SK-N-SH (cell line): Measurements from ENCODE around the gene SEPHS2. TPM values are rescaled to one million over a fixed set of nuclear protein-coding genes. Genes with fewer than 3 reads are reported as not detected.
"Not testable (repeated sequence)": the region's sequence is repeated elsewhere in the genome, so short reads cannot be mapped to it uniquely, and the experiment has no call there.

Experiments
- CTCF ChIA-PET: fragments of 300-600, 350-600 bp; formaldehyde crosslinking; extraction: SDS; loops from one replicate; lab custom pipeline; 2021; lab: Yijun Ruan, JAX
- POLR2A ChIA-PET: fragments of 350-600 bp; sonication (Branson Sonifier 250); formaldehyde crosslinking; extraction: SDS; loops from one replicate; lab custom pipeline; 2020; ENCODE audit warnings: antibody characterized with exemption, inconsistent platforms; lab: Yijun Ruan, JAX
- DNase-seq: peaks from one replicate; pipeline ENCODE4 v3.0.0; 2012
- H2AFZ ChIP-seq: fragments of 200-600 bp; sonication (generic); 2 replicates; pipeline ENCODE4 v1.8.1; 2016; ENCODE audit warnings: antibody characterized with exemption, mild to moderate bottlenecking, low read depth
- H3F3A ChIP-seq: fragments of 200-600 bp; sonication (generic); replicated peaks from 2 replicates; pipeline ENCODE3; 2016; ENCODE audit warnings: antibody characterized with exemption, mild to moderate bottlenecking; ENCODE audit not compliant: insufficient read depth
- H3K27ac ChIP-seq, 2 experiments: fragments of 200-500 bp in 1 of 2; fragments of 200-600 bp in 1 of 2; sonication (Bioruptor generic) in 1 of 2; sonication (generic), shearing (Covaris generic) in 1 of 2; 2 replicates each; pipeline versions ENCODE4 v1.5.1 to v1.6.1; 2014 to 2016; ENCODE audit warnings: low read depth in 2 of 2, inconsistent platforms in 1 of 2, low read length in 1 of 2, mild to moderate bottlenecking in 1 of 2, mixed read lengths in 1 of 2
- H3K27me3 ChIP-seq: fragments of 200-600 bp; sonication (generic), shearing (Covaris generic); 2 replicates; pipeline ENCODE4 v1.6.1; 2016; ENCODE audit warnings: mixed run types; ENCODE audit not compliant: insufficient read depth
- H3K36me3 ChIP-seq, 2 experiments: fragments of 200-500 bp in 1 of 2; fragments of 200-600 bp in 1 of 2; sonication (Bioruptor generic) in 1 of 2; sonication (generic) in 1 of 2; replicated peaks in 1 of 2; 2 replicates each; pipeline versions ENCODE3 to v1.5.1; 2014 to 2016; ENCODE audit warnings: low read length in 1 of 2, mild to moderate bottlenecking in 1 of 2; ENCODE audit not compliant: insufficient read depth in 2 of 2, control insufficient read depth in 1 of 2
- H3K4me1 ChIP-seq, 2 experiments: fragments of 200-500 bp in 1 of 2; fragments of 200-600 bp in 1 of 2; sonication (Bioruptor generic) in 1 of 2; sonication (generic), shearing (Covaris generic) in 1 of 2; 2 replicates each; pipeline versions ENCODE4 v1.5.1 to v1.6.1; 2014 to 2016; ENCODE audit warnings: low read depth in 1 of 2, low read length in 1 of 2, mixed run types in 1 of 2; ENCODE audit not compliant: insufficient read depth in 2 of 2, control insufficient read depth in 1 of 2
- H3K4me2 ChIP-seq: fragments of 200-600 bp; sonication (generic), shearing (Covaris generic); 2 replicates; pipeline ENCODE4 v1.6.1; 2017; ENCODE audit warnings: mixed run types
- H3K4me3 ChIP-seq, 2 experiments: fragments of 200-500 bp in 1 of 2; fragments of 200-600 bp in 1 of 2; sonication (Bioruptor generic) in 1 of 2; sonication (generic), shearing (Covaris generic) in 1 of 2; 2 replicates each; pipeline versions ENCODE4 v1.5.1 to v1.8.1; 2014 to 2016; ENCODE audit warnings: low read depth in 2 of 2, inconsistent platforms in 1 of 2, low read length in 1 of 2, mild to moderate bottlenecking in 1 of 2, mixed read lengths in 1 of 2, moderate library complexity in 1 of 2
- H3K79me2 ChIP-seq: fragments of 200-600 bp; sonication (generic); 2 replicates; pipeline ENCODE4 v1.8.1; 2017; ENCODE audit warnings: mild to moderate bottlenecking; ENCODE audit not compliant: insufficient read depth
- H3K9ac ChIP-seq: fragments of 200-600 bp; sonication (generic); 2 replicates; pipeline ENCODE4 v1.6.1; 2017; ENCODE audit warnings: mixed run types
- H3K9me2 ChIP-seq: fragments of 200-600 bp; sonication (generic); 2 replicates; pipeline ENCODE4 v1.6.1; 2017; ENCODE audit warnings: mixed run types
- H3K9me3 ChIP-seq: fragments of 200-600 bp; sonication (generic); 2 replicates; pipeline ENCODE4 v1.6.1; 2017; ENCODE audit warnings: mixed run types, mild to moderate bottlenecking, moderate library complexity
- H4K20me1 ChIP-seq: fragments of 200-600 bp; sonication (generic); 2 replicates; pipeline ENCODE4 v1.6.1; 2017; ENCODE audit warnings: mild to moderate bottlenecking, mixed run types; ENCODE audit not compliant: insufficient read depth
- CHD2 ChIP-seq: fragments of 150-350 bp; IDR thresholded peaks from 2 replicates; pipeline ENCODE4 v1.6.1; 2018; ENCODE audit warnings: low read length; ENCODE audit not compliant: partially characterized antibody
- EZH2phosphoT487 ChIP-seq: fragments of 200-600 bp; sonication (generic); IDR thresholded peaks from 2 replicates; pipeline ENCODE4 v1.6.1; 2017; ENCODE audit warnings: low read depth, mixed run types, mild to moderate bottlenecking, antibody characterized with exemption, moderate library complexity, borderline replicate concordance
- FOSL2 ChIP-seq: IDR thresholded peaks from 2 replicates; pipeline ENCODE4 v1.4.0; 2012; ENCODE audit warnings: low read depth, mild to moderate bottlenecking, moderate library complexity, borderline replicate concordance
- GATA2 ChIP-seq: sonication (generic); formaldehyde crosslinking; IDR thresholded peaks from 2 replicates; pipeline ENCODE4 v1.5.0; 2020; ENCODE audit warnings: mild to moderate bottlenecking, missing genetic modification reagents
- RAD21 ChIP-seq: IDR thresholded peaks from 2 replicates; pipeline ENCODE4 v1.6.1; 2012; ENCODE audit warnings: mild to moderate bottlenecking, low read length
- WGBS: methylation state at CpG from one replicate; pipeline ENCODE4 v1.1.6; 2017; ENCODE audit warnings: low lambda C conversion rate; 5-methylcytosine and 5-hydroxymethylcytosine counted together
- polyA plus RNA-seq, 3 experiments: library from polyadenylated mRNA; depleted of rRNA; stranded (reverse); fragments of >200 nt; gene quantifications; 2 replicates each; pipeline ENCODE4 v1.2.3, GENCODE V29; 2012

SEPHS2 gene
- polyA plus RNA-seq, 1 of the 3 experiments (the other 2 are of a cell fraction), result 30.8 TPM

- no peak overlapping the region for H2AFZ ChIP-seq
- H3K4me2 ChIP-seq, result 0 out of 2 replicates have a peak overlapping the region, but pooled peaks have one; percentile 82
- no peaks in the 10 kb centered on the region for H3K9me3 ChIP-seq
- peaks cover 5 to 18% of the 10 kb centered on the region in 2 experiments for H3K36me3 ChIP-seq
- H3K27ac ChIP-seq, result no peak overlapping the region
- H3K79me2 ChIP-seq, result peaks cover 28% of the 10 kb centered on the region
- no peaks in the 10 kb centered on the region for H3K27me3 ChIP-seq
- H4K20me1 ChIP-seq, result no peaks in the 10 kb centered on the region
- TF ChIP-seq EZH2phosphoT487, result no peak
- TF ChIP-seq RAD21, result no peak
- TF ChIP-seq FOSL2, result no peak
- H3K4me3 ChIP-seq, result no peak overlapping the region
- POLR2A ChIA-PET, result no interaction called here
- H3F3A ChIP-seq, result peaks cover 47% of the 10 kb centered on the region
- H3K9ac ChIP-seq, result no peak overlapping the region
- no peak for DNase-seq
- 93% methylated on average over 4 of the region's 4 CpGs for WGBS
- H3K9me2 ChIP-seq, result no peaks in the 10 kb centered on the region
- CTCF ChIA-PET, result interaction anchor here (0.6 to 1.8 kb wide), 3 partner anchors 28 to 345 kb away, joined by 3 to 4 read pairs (median 3); partner anchors contain the start of gene DCTPP1
- peaks cover 10 to 18% of the 10 kb centered on the region in 2 experiments; a peak in 2 of 4 replicates for H3K4me1 ChIP-seq
Measured at GRCh38 chr16:30397056-30397455, 48.6 kb downstream of the SEPHS2 start.

- peak overlapping the region; percentile 82 for H3K4me2 ChIP-seq
- not testable (repeated sequence) for DNase-seq, H2AFZ ChIP-seq, H3K27me3 ChIP-seq, H3K9me3 ChIP-seq, H3K9ac ChIP-seq, H3K9me2 ChIP-seq, H4K20me1 ChIP-seq
- peaks cover 45% of the 10 kb centered on the region for H3F3A ChIP-seq
- 0 out of 4 replicates have a peak overlapping the region, but pooled peaks of 1 of the 2 experiments have one; percentile 44 for H3K27ac ChIP-seq
- H3K4me1 ChIP-seq, result peaks cover 10 to 18% of the 10 kb centered on the region in 2 experiments; a peak in 2 of 4 replicates
- peaks cover 5 to 18% of the 10 kb centered on the region in 2 experiments for H3K36me3 ChIP-seq
- WGBS, result 52% methylated on average over 4 of the region's 4 CpGs
- ChIA-PET POLR2A (interaction anchor here (2.0 to 4.0 kb wide), 3 partner anchors 11 to 14 kb away, joined by 12 to 33 read pairs (median 17); partner anchors contain the start of genes SEPTIN1 and ZNF771), CTCF (interaction anchor here (1.0 to 2.7 kb wide), 5 partner anchors 12 to 31 kb away, joined by 3 to 30 read pairs (median 11); partner anchors contain the start of gene ZNF771)
- H3K79me2 ChIP-seq, result peaks cover 28% of the 10 kb centered on the region
- H3K4me3 ChIP-seq, result peak overlapping the region; percentile 88 to 94; a peak in 2 of 4 replicates
Measured at GRCh38 chr16:30396627-30397026, 49.0 kb downstream of the SEPHS2 start.

GRCh38 chr16:30395992-30396585, 49.6 kb downstream of the SEPHS2 start:
- H2AFZ ChIP-seq, result peak overlapping the region; percentile 51; the same call in 1 of the 2 replicates
- H4K20me1 ChIP-seq, result no peaks in the 10 kb centered on the region
- H3K4me1 ChIP-seq, result peaks cover 10 to 18% of the 10 kb centered on the region in 2 experiments; a peak in 2 of 4 replicates
- H3K9me2 ChIP-seq, result no peaks in the 10 kb centered on the region
- peak overlapping the region; percentile 63; the same call in 1 of the 2 replicates for H3K9ac ChIP-seq
- peak overlapping the region; percentile 82 for H3K4me2 ChIP-seq
- ChIA-PET CTCF (interaction anchor here (1.0 to 2.7 kb wide), 11 partner anchors 8 to 233 kb away, joined by 3 to 30 read pairs (median 4); partner anchors contain the start of genes DCTPP1, TBC1D10B and ZNF771), POLR2A (interaction anchor here (0.5 to 4.0 kb wide), 7 partner anchors 9 to 41 kb away, joined by 4 to 33 read pairs (median 12); partner anchors contain the start of genes CD2BP2, SEPTIN1 and ZNF771)
- H3K9me3 ChIP-seq, result no peaks in the 10 kb centered on the region
- peaks cover 28% of the 10 kb centered on the region for H3K79me2 ChIP-seq
- TF ChIP-seq CHD2 (no peak), GATA2 (peak; percentile 55)
- WGBS, result 13% methylated on average over 13 of the region's 13 CpGs
- peak overlapping the region; percentile 88 to 94 for H3K4me3 ChIP-seq
- peak overlapping the region; percentile 44 to 96; a peak in 3 of 4 replicates for H3K27ac ChIP-seq
- peaks cover 5 to 18% of the 10 kb centered on the region in 2 experiments for H3K36me3 ChIP-seq
- peaks cover 40% of the 10 kb centered on the region for H3F3A ChIP-seq
- peak; percentile 68 for DNase-seq
- H3K27me3 ChIP-seq, result no peaks in the 10 kb centered on the region
